ENCODE data around the gene KRT82. TPM values are rescaled to one million over a fixed set of nuclear protein-coding genes. Genes with fewer than 3 reads are reported as not detected.

The KRT82 gene
- polyA plus RNA-seq, 2 of the 4 experiments (the other 2 are of a cell fraction), result not detected

DNA sequence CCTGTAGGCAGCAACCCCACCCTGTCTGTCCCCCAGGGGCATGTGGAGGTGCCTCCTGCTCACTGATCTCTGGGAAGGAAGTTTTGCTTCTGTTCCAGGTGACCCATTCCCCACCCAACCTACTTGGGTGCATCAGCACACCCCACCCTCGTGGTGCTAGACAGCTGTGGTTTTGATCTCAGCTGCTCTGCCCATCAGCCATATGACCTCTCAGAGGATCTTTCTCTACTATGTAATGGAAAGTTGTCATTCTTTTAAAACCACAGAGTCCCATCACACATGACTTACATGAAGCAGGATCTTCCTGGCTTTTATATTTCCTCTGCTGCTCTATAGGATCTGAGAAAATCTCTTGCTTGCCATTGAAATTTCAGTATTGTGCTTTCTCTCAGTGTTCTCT, 13.5 kb upstream of the KRT82 start (continued):
- TF ChIP-seq E2F6 (IDR thresholded peaks at IDR 0.05; ENCODE audit: borderline replicate concordance, low read depth), result no peak
- TF ChIP-seq POLR2A (IDR thresholded peaks at IDR 0.05; ENCODE audit: low read length), result no peak
- no peak for TF ChIP-seq FOSB (CRISPR knock-in tag; IDR thresholded peaks at IDR 0.05)

GRCh38 chr12:52418576-52419110, 12.5 kb upstream of the KRT82 start:
- Histone ChIP-seq H3K4me2 (no peak overlapping the region), H3K27ac (0 out of 6 replicates have a peak overlapping the region, but pooled peaks of 1 of the 2 experiments have one; percentile 4), H3K9me3 (no peaks in the 10 kb centered on the region), H3K4me3 (no peak overlapping the region), H3K4me1 (peaks cover 20% of the 10 kb centered on the region)
- CTCF ChIA-PET, result interaction anchor here (0.7 to 2.2 kb wide), 6 partner anchors 13 to 461 kb away, joined by 3 to 8 read pairs (median 4); no protein-coding TSS in a partner anchor
- DNase-seq (ENCODE audit: low read depth in 1 of 2, low spot score in 1 of 2) (no peak), FAIRE-seq (no peak), ATAC-seq (no peak)
- POLR2A ChIA-PET, result no interaction called here
- WGBS (ENCODE audit: missing lambda C conversion rate), result 67% methylated on average over 4 of the region's 4 CpGs
- TF ChIP-seq FOSL2 (IDR thresholded peaks at IDR 0.05) (no peak), FOSL2 (CRISPR knock-in tag; IDR thresholded peaks at IDR 0.05) (no peak), SMC3 (IDR thresholded peaks at IDR 0.05) (no peak), CHD2 (IDR thresholded peaks at IDR 0.05; ENCODE audit: low read length, partially characterized antibody) (no peak)

DNA sequence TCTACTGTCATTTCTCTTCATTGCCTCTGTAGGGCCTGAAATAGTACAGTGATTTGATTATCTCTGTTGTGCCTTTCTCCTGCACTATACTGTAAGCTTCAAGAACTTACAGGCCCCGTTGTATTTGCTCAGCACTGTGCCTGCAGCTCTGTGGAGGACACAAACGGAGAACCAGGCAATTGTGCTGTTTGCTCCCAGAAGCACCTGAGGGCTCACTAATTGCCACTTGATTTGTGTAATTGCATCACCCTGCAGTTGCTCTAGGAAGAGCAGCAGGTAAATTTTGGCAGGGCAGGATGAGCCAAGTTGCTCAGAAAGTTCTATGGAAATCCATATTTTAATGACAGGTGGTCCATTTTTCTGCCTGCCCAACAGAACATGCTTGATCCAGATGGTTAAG, 11.6 kb upstream of the KRT82 start:
- DNase-seq (ENCODE audit: low read depth in 1 of 2, low spot score in 1 of 2) (no peak), ATAC-seq (no peak), FAIRE-seq (no peak)
- H3K4me2 ChIP-seq, result no peak overlapping the region
- POLR2A ChIA-PET, result no interaction called here
- TF ChIP-seq RNF2 (IDR thresholded peaks at IDR 0.05; ENCODE audit: borderline replicate concordance, low read depth) (no peak), TFCP2L1 (CRISPR knock-in tag; IDR thresholded peaks at IDR 0.05) (no peak), EHMT2 (IDR thresholded peaks at IDR 0.05; ENCODE audit: low read depth) (no peak), ZNF302 (CRISPR knock-in tag; IDR thresholded peaks at IDR 0.05) (no peak), NR3C1 (IDR thresholded peaks at IDR 0.05) (no peak), ZSCAN20 (CRISPR knock-in tag; IDR thresholded peaks at IDR 0.05) (no peak)
- TF ChIP-seq, protein P1, sequence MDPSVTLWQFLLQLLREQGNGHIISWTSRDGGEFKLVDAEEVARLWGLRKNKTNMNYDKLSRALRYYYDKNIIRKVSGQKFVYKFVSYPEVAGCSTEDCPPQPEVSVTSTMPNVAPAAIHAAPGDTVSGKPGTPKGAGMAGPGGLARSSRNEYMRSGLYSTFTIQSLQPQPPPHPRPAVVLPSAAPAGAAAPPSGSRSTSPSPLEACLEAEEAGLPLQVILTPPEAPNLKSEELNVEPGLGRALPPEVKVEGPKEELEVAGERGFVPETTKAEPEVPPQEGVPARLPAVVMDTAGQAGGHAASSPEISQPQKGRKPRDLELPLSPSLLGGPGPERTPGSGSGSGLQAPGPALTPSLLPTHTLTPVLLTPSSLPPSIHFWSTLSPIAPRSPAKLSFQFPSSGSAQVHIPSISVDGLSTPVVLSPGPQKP (IDR thresholded peaks at IDR 0.05; ENCODE audit: low read depth, low read length), result no peak
- H3K4me1 ChIP-seq, result peaks cover 29% of the 10 kb centered on the region
- WGBS (ENCODE audit: missing lambda C conversion rate), result 54% methylated on average over 2 of the region's 2 CpGs
- CTCF ChIA-PET, result interaction anchor here (1.5 to 2.2 kb wide), 3 partner anchors 14 to 274 kb away, joined by 4 to 8 read pairs (median 5); no protein-coding TSS in a partner anchor
- no peaks in the 10 kb centered on the region for H3K9me3 ChIP-seq
- no peak overlapping the region for H3K27ac ChIP-seq
- no peak overlapping the region for H3K4me3 ChIP-seq

DNA sequence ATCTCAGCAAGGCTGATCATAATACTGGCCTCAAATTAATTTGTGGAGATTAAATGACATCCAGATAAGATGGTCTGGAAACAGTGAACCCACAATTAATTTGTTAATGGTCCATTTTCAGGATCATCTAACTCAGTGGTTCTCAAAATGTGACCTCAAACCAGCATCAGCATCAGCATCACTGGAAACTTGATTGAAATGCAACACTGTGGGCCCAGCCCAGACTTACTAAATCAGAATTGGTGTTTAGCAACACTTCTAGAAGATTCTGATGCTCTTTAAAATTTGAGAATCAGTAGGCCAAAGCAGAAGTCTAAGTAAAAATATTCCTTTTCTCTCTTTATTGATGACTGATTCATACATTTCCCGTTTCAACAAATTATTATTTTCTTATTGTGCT, 10.7 kb upstream of the KRT82 start:
- Histone ChIP-seq H3K4me1 (peaks cover 29% of the 10 kb centered on the region), H3K9me3 (no peaks in the 10 kb centered on the region), H3K4me3 (no peak overlapping the region), H3K27ac (no peak overlapping the region), H3K4me2 (no peak overlapping the region)
- CTCF ChIA-PET, result interaction anchor here (1.0 to 1.6 kb wide), 4 partner anchors 9 to 91 kb away, joined by 4 read pairs; no protein-coding TSS in a partner anchor
- TF ChIP-seq HOXA7 (CRISPR knock-in tag; IDR thresholded peaks at IDR 0.05) (no peak), HEYL (CRISPR knock-in tag; IDR thresholded peaks at IDR 0.05) (no peak), CHD2 (IDR thresholded peaks at IDR 0.05; ENCODE audit: low read length, partially characterized antibody) (no peak), ESRRA (IDR thresholded peaks at IDR 0.05; ENCODE audit: borderline replicate concordance, low read length) (no peak), RAD21 (conservative IDR thresholded peaks at IDR 0.05 in 1 of 2, IDR thresholded peaks at IDR 0.05 in 1 of 2) (no peak), ZNF302 (CRISPR knock-in tag; IDR thresholded peaks at IDR 0.05) (no peak), REST (IDR thresholded peaks at IDR 0.05) (no peak)
- POLR2A ChIA-PET, result no interaction called here
- no peak for ATAC-seq
- 57% methylated on average over 1 of the region's 1 CpG for WGBS (ENCODE audit: missing lambda C conversion rate)
- no peak for DNase-seq (ENCODE audit: low read depth in 1 of 2, low spot score in 1 of 2)
- no peak for FAIRE-seq
